Lung microvascular endothelial cell (primary cell): ENCODE data around the gene ZFYVE28. TPM values are rescaled to one million over a fixed set of nuclear protein-coding genes. Genes with fewer than 3 reads are reported as not detected.

Source experiments
- DNase-seq, 2 donors: peaks; one replicate each; pipeline versions ENCODE4 v3.0.0 to v3.0.0-alpha.2; 2010; ENCODE audit warnings: low read depth in 2 of 2
- total RNA-seq: library from RNA; depleted of rRNA; stranded (reverse); fragments of >200 nt; gene quantifications from 2 replicates; pipeline ENCODE4 v1.2.1, GENCODE V29; 2014

Gene ZFYVE28
- total RNA-seq, 1 donor from 2014 or later: 1.8 TPM

- DNase-seq: no peak
Measured at GRCh38 chr4:2428496-2429213, 10.2 kb upstream of the ZFYVE28 start.

- no peak for DNase-seq
Measured at GRCh38 chr4:2427383-2428334, 9.2 kb upstream of the ZFYVE28 start.

- no peak for DNase-seq
Measured at GRCh38 chr4:2426711-2427275, 8.3 kb upstream of the ZFYVE28 start.

GRCh38 chr4:2426069-2426397, 7.6 kb upstream of the ZFYVE28 start:
- no peak for DNase-seq

GRCh38 chr4:2425386-2426068, 7.1 kb upstream of the ZFYVE28 start:
- DNase-seq: no peak

GRCh38 chr4:2424581-2424980, 6.1 kb upstream of the ZFYVE28 start:
- DNase-seq: peak in 1 of 2 donors; percentile 29

GRCh38 chr4:2423695-2424094, 5.2 kb upstream of the ZFYVE28 start:
- DNase-seq: no peak

- DNase-seq: no peak
Measured at GRCh38 chr4:2423066-2423465, 4.6 kb upstream of the ZFYVE28 start.

GRCh38 chr4:2421928-2422327, 3.5 kb upstream of the ZFYVE28 start:
- DNase-seq: no peak

- no peak for DNase-seq
Measured at GRCh38 chr4:2419814-2420213, 1.4 kb upstream of the ZFYVE28 start.

- peak; percentile 94 to 97 for DNase-seq
Measured at GRCh38 chr4:2418650-2419571, 466 bp upstream of the ZFYVE28 start, which contains the start of gene CFAP99. TSS of gene CFAP99 (plus strand) at chr4:2418955.

- peak; percentile 17 to 48 for DNase-seq
Measured at GRCh38 chr4:2417226-2417764, 1.1 kb downstream of the ZFYVE28 start.

GRCh38 chr4:2416564-2417225, 1.8 kb downstream of the ZFYVE28 start:
- peak; percentile 39 to 48 for DNase-seq

GRCh38 chr4:2415881-2416563, 2.4 kb downstream of the ZFYVE28 start:
- DNase-seq: no peak

GRCh38 chr4:2415213-2415612, 3.2 kb downstream of the ZFYVE28 start:
- DNase-seq: no peak

GRCh38 chr4:2413821-2414610, 4.4 kb downstream of the ZFYVE28 start:
- peak; percentile 52 for DNase-seq

- DNase-seq: peak; percentile 91 to 95
Measured at GRCh38 chr4:2412885-2413716, 5.3 kb downstream of the ZFYVE28 start.

- no peak for DNase-seq
Measured at GRCh38 chr4:2412534-2412884, 5.9 kb downstream of the ZFYVE28 start.
